GM12801 (cell line): ENCODE measurements around the gene NANOG.

Experiments
- CTCF ChIP-seq: IDR thresholded peaks from one replicate; pipeline ENCODE4 v1.5.1; 2011; ENCODE audit warnings: control low read depth; ENCODE audit not compliant: insufficient read length; ENCODE audit errors: extremely low read depth

The NANOG gene

GRCh38 chr12:7835116-7835515 lies 45.9 kb downstream of the NANOG start:
- TF ChIP-seq CTCF = no peak

- no peak for TF ChIP-seq CTCF
Measured at GRCh38 chr12:7835766-7836165, 46.6 kb downstream of the NANOG start.

- no peak for TF ChIP-seq CTCF
Measured at GRCh38 chr12:7837366-7837765, 48.2 kb downstream of the NANOG start.

GRCh38 chr12:7844116-7844515 lies 54.9 kb downstream of the NANOG start:
- no peak for TF ChIP-seq CTCF
